ENCODE data around the gene HEPN1.

DNA sequence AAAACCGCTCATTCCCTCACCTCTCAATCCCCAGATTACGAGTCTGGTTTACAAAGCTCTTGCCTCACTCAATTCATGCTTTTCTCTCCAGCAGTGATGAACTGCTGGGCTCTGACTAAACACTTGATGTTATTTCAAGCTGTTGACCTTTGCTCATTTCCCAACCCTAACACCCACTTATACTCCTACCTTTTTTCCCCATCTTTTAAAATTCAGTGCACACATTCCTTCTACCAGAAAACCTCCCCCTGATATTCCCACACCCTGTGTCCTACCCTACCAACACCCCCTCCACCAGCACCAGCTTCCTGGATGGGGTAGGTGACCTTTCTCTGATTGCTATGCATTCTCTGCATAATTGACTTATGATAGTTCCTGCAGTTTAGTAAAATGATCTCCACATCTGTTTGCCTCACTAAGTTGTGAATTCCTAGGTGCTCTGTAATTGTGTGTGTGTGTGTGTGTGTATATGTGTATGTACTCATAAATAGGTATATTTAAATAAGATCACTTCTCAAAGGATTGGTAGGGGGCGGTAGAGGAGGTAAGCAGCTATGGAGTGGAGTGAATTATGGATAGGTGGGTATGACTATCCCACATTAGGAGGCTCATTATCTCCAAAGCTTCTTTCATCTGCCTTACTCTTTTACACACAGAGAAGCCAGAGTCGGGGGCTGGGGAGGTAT, 16.0 kb downstream of the HEPN1 start:
- TF ChIP-seq, protein P1, sequence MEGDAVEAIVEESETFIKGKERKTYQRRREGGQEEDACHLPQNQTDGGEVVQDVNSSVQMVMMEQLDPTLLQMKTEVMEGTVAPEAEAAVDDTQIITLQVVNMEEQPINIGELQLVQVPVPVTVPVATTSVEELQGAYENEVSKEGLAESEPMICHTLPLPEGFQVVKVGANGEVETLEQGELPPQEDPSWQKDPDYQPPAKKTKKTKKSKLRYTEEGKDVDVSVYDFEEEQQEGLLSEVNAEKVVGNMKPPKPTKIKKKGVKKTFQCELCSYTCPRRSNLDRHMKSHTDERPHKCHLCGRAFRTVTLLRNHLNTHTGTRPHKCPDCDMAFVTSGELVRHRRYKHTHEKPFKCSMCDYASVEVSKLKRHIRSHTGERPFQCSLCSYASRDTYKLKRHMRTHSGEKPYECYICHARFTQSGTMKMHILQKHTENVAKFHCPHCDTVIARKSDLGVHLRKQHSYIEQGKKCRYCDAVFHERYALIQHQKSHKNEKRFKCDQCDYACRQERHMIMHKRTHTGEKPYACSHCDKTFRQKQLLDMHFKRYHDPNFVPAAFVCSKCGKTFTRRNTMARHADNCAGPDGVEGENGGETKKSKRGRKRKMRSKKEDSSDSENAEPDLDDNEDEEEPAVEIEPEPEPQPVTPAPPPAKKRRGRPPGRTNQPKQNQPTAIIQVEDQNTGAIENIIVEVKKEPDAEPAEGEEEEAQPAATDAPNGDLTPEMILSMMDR (IDR thresholded peaks at IDR 0.05), result no peak
- TF ChIP-seq POLR2AphosphoS5 (IDR thresholded peaks at IDR 0.05) (no peak), POLR2A (IDR thresholded peaks at IDR 0.05) (no peak)

All from prostate gland (tissue), 2 donors.